Hepatocyte (in vitro differentiated cells): Measurements from ENCODE around the gene GIPC2. TPM values are rescaled to one million over a fixed set of nuclear protein-coding genes. Genes with fewer than 3 reads are reported as not detected.

Experiments
- DNase-seq: peaks from one replicate; pipeline ENCODE4 v3.0.0-alpha.2; 2016; ENCODE audit warnings: low spot score
- H2AFZ ChIP-seq: fragments of 200-600 bp; sonication (generic); 2 replicates; pipeline ENCODE4 v1.6.0; 2016; ENCODE audit warnings: antibody characterized with exemption, mild to moderate bottlenecking
- H3K27ac ChIP-seq: fragments of 200-600 bp; sonication (generic); 2 replicates; pipeline ENCODE4 v1.5.1; 2016; ENCODE audit warnings: mild to moderate bottlenecking
- H3K27me3 ChIP-seq: fragments of 200-600 bp; sonication (generic); 2 replicates; pipeline ENCODE4 v1.6.1; 2016
- H3K36me3 ChIP-seq: fragments of 200-600 bp; sonication (generic); replicated peaks from 2 replicates; pipeline ENCODE4 v1.5.1; 2016; ENCODE audit warnings: low read depth; ENCODE audit not compliant: insufficient read depth
- H3K4me1 ChIP-seq: fragments of 200-600 bp; sonication (generic); 2 replicates; pipeline ENCODE4 v1.5.1; 2016; ENCODE audit warnings: mild to moderate bottlenecking, moderate library complexity; ENCODE audit not compliant: insufficient read depth
- H3K4me2 ChIP-seq: fragments of 200-600 bp; sonication (generic); 2 replicates; pipeline ENCODE4 v1.6.0; 2016
- H3K4me3 ChIP-seq: fragments of 200-600 bp; sonication (generic); 2 replicates; pipeline ENCODE4 v1.5.1; 2016; ENCODE audit warnings: mild to moderate bottlenecking
- H3K79me2 ChIP-seq: fragments of 200-600 bp; sonication (generic); 2 replicates; pipeline ENCODE4 v1.6.0; 2017; ENCODE audit warnings: mild to moderate bottlenecking
- H3K9me2 ChIP-seq: fragments of 200-600 bp; sonication (generic); replicated peaks from 2 replicates; pipeline ENCODE4 v1.6.0; 2017; ENCODE audit warnings: mild to moderate bottlenecking; ENCODE audit not compliant: insufficient read depth
- H3K9me3 ChIP-seq: fragments of 200-600 bp; sonication (generic); 2 replicates; pipeline ENCODE4 v1.5.1; 2016; ENCODE audit warnings: low read depth, mild to moderate bottlenecking
- H4K20me1 ChIP-seq: fragments of 200-600 bp; sonication (generic); 2 replicates; pipeline ENCODE4 v1.6.0; 2016; ENCODE audit warnings: mild to moderate bottlenecking; ENCODE audit not compliant: insufficient read depth, poor library complexity, severe bottlenecking
- EZH2 ChIP-seq: fragments of 200-600 bp; sonication (generic); IDR thresholded peaks from 2 replicates; pipeline ENCODE4 v1.6.1; 2016; ENCODE audit warnings: antibody characterized with exemption, mild to moderate bottlenecking, borderline replicate concordance
- EZH2phosphoT487 ChIP-seq: fragments of 200-600 bp; sonication (generic); IDR thresholded peaks from one replicate; pipeline ENCODE4 v1.6.1; 2018; ENCODE audit warnings: antibody characterized with exemption, mild to moderate bottlenecking, low read depth, moderate library complexity; ENCODE audit not compliant: unreplicated experiment, severe bottlenecking
- WGBS: methylation state at CpG from one replicate; pipeline ENCODE4 v1.1.6; 2016; ENCODE audit warnings: low lambda C conversion rate; ENCODE audit errors: missing lambda C conversion rate; 5-methylcytosine and 5-hydroxymethylcytosine counted together
- polyA plus RNA-seq: library from polyadenylated mRNA; unstranded; fragments of >200 nt; fragmentation: Nextera tagmentation; extraction: Ambion mirVana; gene quantifications from 2 replicates; pipeline ENCODE4 v1.2.1, GENCODE V29; 2016
- total RNA-seq: library from RNA; depleted of rRNA; stranded (reverse); fragments of >200 nt; gene quantifications from 2 replicates; pipeline ENCODE4 v1.2.3, GENCODE V29; 2014
- TF ChIP-seq, protein P1 (sequence below): fragments of 200-600 bp; sonication (generic); IDR thresholded peaks from 2 replicates; pipeline ENCODE4 v1.5.1; 2016; ENCODE audit warnings: antibody characterized with exemption, mild to moderate bottlenecking; ENCODE audit not compliant: poor library complexity

Gene GIPC2
- total and polyA plus RNA-seq, 2 experiments from 2014 or later: 16.9 to 24.0 TPM

DNA sequence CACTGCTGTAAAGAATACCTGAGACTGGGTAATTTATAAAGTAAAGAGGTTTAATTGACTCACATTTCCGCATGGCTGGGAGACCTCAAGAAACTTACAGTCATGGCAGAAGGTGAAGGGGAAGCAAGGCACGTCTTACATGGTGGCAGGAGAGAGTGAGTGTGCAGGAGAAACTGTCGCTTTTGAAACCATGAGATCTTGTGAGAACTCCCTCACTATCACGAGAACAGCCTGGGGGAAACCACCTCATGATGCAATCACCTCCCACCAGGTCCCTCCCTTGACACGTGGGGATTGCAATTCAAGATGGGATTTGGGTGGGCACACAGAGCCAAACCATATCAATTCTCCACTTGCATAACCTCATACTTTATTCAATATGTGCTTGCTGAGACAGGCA lies 76.6 kb downstream of the GIPC2 start:
- no peak overlapping the region for H3K4me3 ChIP-seq
- no peaks in the 10 kb centered on the region for H3K79me2 ChIP-seq
- DNase-seq: no peak
- peaks cover 6% of the 10 kb centered on the region for H3K4me1 ChIP-seq
- H3K27me3 ChIP-seq: no peaks in the 10 kb centered on the region
- no peak overlapping the region for H3K4me2 ChIP-seq
- no peak overlapping the region for H3K27ac ChIP-seq
- 80% methylated on average over 5 of the region's 5 CpGs for WGBS
- TF ChIP-seq EZH2phosphoT487 (no peak), EZH2 (no peak)
- TF ChIP-seq, protein P1, sequence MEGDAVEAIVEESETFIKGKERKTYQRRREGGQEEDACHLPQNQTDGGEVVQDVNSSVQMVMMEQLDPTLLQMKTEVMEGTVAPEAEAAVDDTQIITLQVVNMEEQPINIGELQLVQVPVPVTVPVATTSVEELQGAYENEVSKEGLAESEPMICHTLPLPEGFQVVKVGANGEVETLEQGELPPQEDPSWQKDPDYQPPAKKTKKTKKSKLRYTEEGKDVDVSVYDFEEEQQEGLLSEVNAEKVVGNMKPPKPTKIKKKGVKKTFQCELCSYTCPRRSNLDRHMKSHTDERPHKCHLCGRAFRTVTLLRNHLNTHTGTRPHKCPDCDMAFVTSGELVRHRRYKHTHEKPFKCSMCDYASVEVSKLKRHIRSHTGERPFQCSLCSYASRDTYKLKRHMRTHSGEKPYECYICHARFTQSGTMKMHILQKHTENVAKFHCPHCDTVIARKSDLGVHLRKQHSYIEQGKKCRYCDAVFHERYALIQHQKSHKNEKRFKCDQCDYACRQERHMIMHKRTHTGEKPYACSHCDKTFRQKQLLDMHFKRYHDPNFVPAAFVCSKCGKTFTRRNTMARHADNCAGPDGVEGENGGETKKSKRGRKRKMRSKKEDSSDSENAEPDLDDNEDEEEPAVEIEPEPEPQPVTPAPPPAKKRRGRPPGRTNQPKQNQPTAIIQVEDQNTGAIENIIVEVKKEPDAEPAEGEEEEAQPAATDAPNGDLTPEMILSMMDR: no peak
- no peak overlapping the region for H2AFZ ChIP-seq
- no peaks in the 10 kb centered on the region for H4K20me1 ChIP-seq
- H3K9me2 ChIP-seq: no peaks in the 10 kb centered on the region
- no peaks in the 10 kb centered on the region for H3K9me3 ChIP-seq
- no peaks in the 10 kb centered on the region for H3K36me3 ChIP-seq

DNA sequence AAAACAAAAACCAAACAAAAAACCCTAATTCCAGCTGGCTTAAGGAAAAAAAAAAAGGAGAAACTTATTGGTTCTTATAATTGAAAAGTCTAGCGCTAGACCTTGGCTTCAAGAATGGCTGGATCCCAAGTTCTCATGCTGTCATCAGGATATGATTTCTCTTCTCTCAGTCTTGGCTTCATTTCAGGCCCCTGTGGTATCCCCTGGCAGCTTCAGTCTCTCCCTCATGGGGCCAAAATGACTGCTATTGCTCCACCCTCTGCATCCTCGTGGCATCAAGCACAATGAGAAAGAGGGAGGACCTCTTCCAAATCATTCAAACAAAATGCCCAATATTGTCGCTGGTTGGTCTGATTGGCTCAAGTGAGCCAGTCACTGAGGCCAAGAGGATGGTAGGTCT lies 80.7 kb downstream of the GIPC2 start:
- H3K4me3 ChIP-seq: no peak overlapping the region
- DNase-seq: no peak
- WGBS: 93% methylated on average over 3 of the region's 3 CpGs
- H3K36me3 ChIP-seq: no peaks in the 10 kb centered on the region
- TF ChIP-seq EZH2 (no peak), EZH2phosphoT487 (no peak)
- TF ChIP-seq, protein P1: no peak
- no peak overlapping the region for H2AFZ ChIP-seq
- no peaks in the 10 kb centered on the region for H3K27me3 ChIP-seq
- H3K9me2 ChIP-seq: no peaks in the 10 kb centered on the region
- no peaks in the 10 kb centered on the region for H3K4me1 ChIP-seq
- no peak overlapping the region for H3K4me2 ChIP-seq
- no peaks in the 10 kb centered on the region for H4K20me1 ChIP-seq
- no peak overlapping the region for H3K27ac ChIP-seq
- H3K9me3 ChIP-seq: no peaks in the 10 kb centered on the region
- H3K79me2 ChIP-seq: no peaks in the 10 kb centered on the region

DNA sequence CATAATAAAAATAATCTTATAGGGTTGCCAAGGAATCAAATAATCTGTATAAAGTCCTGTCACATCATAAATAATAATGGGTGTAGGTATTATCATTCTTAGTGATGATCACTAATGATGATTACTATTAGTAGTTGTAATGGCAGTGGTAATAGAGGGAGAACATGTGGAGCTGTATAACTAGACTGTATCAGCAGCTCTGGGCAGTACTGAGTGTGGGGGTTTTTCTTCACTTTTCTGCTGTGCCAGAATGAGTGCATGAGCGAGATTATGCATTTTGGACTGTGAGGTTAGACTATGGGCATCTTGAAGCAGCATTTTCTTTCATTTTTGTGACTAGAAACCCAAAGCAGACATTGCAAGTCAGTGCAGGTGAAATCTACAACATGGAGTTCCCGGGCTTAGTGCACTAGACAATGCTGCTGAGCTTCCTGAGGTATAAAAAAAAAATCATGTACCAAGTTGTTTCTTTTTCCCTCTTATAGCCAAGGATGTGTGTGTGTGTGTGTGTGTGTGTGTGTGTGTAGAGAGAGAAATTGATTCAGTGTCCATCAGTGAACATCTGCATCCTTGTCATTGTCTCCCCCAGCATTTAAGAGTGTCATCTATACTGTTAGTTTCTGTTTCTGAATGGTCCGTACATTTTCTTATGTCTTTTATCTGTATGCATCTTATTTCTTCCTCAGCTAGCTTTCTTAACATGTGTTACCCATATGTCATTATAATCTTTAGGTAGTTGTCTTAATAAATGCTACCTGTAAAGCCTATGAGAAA lies 86.6 kb downstream of the GIPC2 start:
- no peak overlapping the region for H3K4me2 ChIP-seq
- H3K9me3 ChIP-seq: no peaks in the 10 kb centered on the region
- no peak for DNase-seq
- H3K27me3 ChIP-seq: no peaks in the 10 kb centered on the region
- WGBS: 82% methylated on average over 3 of the region's 3 CpGs
- no peaks in the 10 kb centered on the region for H3K9me2 ChIP-seq
- no peaks in the 10 kb centered on the region for H4K20me1 ChIP-seq
- H3K79me2 ChIP-seq: no peaks in the 10 kb centered on the region
- H3K27ac ChIP-seq: no peak overlapping the region
- TF ChIP-seq, protein P1: no peak
- TF ChIP-seq EZH2: no peak
- no peak for TF ChIP-seq EZH2phosphoT487
- H3K4me1 ChIP-seq: no peaks in the 10 kb centered on the region
- no peaks in the 10 kb centered on the region for H3K36me3 ChIP-seq
- H2AFZ ChIP-seq: no peak overlapping the region
- H3K4me3 ChIP-seq: no peak overlapping the region

DNA sequence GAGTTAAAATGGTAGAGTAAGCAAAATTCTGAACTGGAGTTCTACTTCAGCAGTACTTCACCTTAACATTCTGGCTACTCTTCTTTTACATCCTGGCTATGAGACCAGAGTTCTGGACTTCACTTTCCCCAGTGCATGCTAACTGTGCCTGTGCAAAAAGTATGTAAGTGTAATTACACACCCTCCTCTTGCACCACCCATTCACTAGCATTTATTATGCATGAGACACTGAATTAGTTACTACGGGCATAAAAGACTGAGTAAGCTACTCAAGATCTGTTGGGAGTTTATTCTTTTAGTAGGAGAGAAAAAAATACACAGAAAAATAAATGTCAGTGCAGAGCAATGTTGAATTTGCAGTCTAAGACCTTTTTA lies 87.2 kb downstream of the GIPC2 start:
- no peak overlapping the region for H3K4me3 ChIP-seq
- H3K79me2 ChIP-seq: no peaks in the 10 kb centered on the region
- no peak overlapping the region for H3K27ac ChIP-seq
- no peaks in the 10 kb centered on the region for H3K4me1 ChIP-seq
- no peak for DNase-seq
- no peak overlapping the region for H3K4me2 ChIP-seq
- no peak overlapping the region for H2AFZ ChIP-seq
- H3K9me2 ChIP-seq: no peaks in the 10 kb centered on the region
- no peaks in the 10 kb centered on the region for H4K20me1 ChIP-seq
- TF ChIP-seq EZH2phosphoT487: no peak
- TF ChIP-seq, protein P1: no peak
- TF ChIP-seq EZH2: no peak
- no peaks in the 10 kb centered on the region for H3K27me3 ChIP-seq
- H3K9me3 ChIP-seq: no peaks in the 10 kb centered on the region
- H3K36me3 ChIP-seq: no peaks in the 10 kb centered on the region
- 86% methylated on average over 1 of the region's 1 CpG for WGBS
